Measurements from ENCODE around the gene ZSWIM3.
"Not testable (repeated sequence)": the region's sequence is repeated elsewhere in the genome, so short reads cannot be mapped to it uniquely, and the experiment has no call there.

The ZSWIM3 gene

DNA sequence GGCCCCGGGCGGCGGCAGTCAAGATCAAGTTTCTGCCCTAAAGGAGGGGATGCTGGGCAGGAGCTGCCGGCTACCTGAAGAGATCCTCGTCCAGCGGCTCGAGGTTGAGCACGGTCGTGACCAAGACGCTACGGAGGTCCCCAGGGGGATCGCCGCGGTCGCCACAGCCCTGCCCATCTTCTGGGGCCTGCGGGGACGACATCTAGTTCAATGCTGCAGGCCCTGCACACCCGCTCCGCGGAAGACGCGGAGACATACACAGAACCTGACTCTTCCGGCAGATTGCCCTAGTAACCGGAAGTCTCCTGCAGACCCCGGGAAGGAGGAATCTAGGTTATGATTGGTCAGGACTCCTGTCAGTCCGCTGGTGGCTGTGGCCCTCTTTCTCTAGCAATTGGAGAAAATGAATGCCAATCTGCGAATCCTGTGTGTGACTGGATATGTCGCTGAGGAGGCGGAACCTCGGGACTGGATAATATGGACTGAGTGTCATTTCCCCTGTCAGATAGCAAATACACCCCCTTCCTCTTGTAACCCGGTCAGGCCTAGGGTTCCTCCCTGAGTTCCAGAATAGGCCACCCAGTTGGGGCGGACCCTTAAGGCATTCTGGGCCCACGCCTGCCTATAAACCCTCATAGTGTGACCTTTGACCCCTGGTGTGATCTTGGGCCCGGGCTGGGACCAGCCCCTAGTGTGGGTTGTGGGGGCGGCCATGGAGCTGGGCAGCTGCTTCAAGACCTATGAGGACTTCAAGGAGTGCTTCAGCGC lies at the start of gene ZSWIM3, which contains the start of gene ACOT8:
ZSWIM3 (plus strand) TSS at position 501 of the 768 bp plus-strand sequence; CDS start at position 713, 212 bp downstream.
ACOT8 (minus strand) TSS at position 279 of the 768 bp plus-strand sequence; CDS start at position 202, 77 bp downstream.
- DNase-seq, result peak; percentile 99

DNA sequence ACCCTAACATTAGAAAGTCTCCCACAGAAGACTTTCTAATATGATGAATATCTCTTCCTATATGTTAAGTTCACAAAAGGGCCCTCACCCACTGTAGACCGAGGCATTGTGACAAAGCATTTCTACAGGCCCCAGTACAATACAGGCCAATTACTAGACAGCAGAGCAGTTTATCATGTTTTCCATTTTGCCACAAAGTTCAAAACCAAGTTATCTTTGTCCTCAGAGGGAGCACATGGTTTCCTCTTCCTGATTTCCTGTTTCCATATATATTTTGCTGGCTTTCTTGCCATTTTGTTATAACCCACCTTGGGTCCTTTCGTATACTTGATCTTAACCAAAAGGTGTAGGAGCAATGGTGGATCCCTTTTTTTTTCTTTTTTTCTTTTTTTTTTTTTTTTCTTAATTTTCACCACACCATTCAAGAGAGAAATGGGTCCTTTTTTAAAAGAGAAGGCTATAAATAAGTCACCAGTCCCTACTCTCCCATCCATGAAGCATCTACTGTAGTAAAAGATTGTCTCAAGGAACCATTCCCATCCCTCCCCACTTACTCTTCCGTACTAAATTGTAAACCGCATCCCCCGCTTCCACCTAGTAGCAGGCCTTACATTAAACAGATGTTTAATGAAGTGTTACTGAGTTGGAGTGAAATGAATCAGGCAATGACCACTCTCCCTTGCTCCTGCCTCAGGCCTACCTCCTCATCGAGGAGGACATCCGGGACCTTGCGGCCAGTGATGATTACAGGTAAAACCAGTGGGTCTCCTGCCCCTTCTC lies 47.0 kb upstream of the ZSWIM3 start:
- no peak for DNase-seq

DNA sequence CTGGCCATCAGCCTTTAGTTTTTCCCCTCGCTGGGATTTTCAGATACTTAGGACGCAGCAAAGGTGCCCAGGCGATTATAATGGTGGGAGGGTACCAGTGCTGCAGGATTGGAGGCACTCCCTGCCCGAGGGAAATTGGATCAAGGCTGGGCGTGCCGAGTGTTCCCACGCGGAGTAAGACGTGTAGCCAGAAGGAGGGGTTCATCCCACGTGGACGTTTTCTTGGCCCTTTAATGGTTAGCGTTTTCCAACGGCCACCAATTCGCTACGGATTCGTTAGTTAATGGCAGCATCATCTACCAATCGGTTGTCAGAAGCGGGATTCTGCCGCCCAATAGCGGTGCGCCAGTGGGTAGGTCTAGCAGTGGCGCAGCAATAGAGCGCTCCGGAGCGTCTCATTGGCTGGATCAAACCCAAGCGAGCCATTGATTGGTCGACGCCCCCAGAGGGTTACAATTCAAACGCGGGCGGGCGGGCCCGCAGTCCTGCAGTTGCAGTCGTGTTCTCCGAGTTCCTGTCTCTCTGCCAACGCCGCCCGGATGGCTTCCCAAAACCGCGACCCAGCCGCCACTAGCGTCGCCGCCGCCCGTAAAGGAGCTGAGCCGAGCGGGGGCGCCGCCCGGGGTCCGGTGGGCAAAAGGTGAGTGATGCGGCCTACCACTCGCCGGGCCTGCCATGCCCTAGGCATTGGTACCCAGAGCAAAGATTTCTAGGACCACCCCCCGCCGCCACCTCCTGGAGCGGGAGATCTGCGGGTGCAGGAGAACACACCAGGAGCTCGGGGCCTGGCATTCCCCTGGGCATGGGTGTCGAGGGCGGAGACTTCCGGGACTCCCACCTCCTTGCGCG lies 45.0 kb upstream of the ZSWIM3 start, which contains the start of gene UBE2C:
UBE2C (plus strand) TSS at position 488 of the 849 bp plus-strand sequence; CDS start at position 540, 52 bp downstream.
- peak; percentile 99 for DNase-seq

DNA sequence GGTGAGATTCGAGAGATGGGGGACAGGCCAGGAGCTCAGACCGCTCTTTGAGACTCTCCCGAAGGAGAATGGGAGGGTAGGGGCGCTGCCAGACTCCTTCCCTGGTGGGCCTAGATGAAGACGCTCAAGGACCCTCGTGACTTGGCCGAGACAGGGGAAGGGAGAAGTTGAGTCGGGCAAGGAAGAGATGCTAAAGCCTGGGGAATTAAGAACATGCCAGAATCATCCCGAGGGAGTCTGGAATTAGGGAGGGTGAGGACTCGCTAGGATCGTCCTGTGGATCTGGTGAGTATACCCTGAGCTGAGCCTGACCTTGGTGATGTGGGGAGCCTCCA lies 44.4 kb upstream of the ZSWIM3 start:
- DNase-seq, result no peak

DNA sequence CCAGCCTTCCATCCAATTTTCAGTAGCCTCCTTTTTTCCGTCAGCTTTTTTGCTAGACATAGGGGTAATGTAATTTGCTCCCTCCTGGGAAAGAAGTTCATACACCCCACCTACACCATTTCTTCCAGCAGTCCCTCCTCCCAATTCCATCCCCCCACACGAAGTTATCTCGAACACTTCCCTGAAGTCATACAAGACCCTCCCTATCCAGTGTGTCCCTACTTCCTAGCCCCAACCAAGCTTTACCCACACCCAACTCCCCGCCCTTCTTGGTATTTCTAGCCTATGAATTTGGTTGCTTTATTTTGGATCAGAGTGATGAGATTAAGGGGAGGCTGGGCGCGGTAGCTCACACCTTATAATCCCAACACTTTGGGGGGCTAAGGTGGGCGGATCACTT lies 43.9 kb upstream of the ZSWIM3 start:
- no peak for DNase-seq

DNA sequence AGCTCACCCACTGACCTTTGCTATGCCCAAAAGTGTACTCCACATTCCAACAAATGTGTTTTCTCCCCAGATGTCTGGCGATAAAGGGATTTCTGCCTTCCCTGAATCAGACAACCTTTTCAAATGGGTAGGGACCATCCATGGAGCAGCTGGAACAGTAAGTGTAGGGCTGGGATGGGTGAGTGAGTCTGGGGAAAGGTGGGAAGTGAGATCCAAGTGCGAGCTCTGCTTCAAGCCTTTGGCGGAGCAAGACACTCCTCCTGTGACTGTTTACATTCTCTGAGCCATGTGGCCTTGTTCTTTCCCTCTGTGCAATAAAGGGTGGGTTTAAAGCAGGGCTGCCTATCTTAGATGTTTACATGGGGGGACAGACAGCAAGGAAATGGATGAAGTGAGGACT lies 43.1 kb upstream of the ZSWIM3 start:
- no peak for DNase-seq

DNA sequence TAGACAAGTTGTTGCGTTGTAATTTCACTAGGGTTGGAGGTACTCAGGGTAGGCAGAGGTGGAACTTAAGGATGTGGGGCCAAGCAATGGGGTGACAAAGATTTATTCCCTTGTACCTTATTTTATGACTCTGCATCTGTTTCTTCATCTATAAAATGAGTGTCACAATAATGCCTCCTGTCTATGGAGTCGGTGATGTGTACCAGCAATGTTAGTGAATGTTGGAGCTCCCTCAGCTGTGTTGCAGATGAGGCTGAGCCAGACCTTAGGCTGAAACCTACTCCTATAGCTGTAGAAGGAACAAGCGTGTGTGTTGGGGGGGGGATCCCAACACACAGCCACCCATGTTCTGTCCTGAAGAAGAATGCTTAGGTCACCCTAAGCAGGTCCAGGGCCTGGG lies 40.5 kb upstream of the ZSWIM3 start:
- no peak for DNase-seq

DNA sequence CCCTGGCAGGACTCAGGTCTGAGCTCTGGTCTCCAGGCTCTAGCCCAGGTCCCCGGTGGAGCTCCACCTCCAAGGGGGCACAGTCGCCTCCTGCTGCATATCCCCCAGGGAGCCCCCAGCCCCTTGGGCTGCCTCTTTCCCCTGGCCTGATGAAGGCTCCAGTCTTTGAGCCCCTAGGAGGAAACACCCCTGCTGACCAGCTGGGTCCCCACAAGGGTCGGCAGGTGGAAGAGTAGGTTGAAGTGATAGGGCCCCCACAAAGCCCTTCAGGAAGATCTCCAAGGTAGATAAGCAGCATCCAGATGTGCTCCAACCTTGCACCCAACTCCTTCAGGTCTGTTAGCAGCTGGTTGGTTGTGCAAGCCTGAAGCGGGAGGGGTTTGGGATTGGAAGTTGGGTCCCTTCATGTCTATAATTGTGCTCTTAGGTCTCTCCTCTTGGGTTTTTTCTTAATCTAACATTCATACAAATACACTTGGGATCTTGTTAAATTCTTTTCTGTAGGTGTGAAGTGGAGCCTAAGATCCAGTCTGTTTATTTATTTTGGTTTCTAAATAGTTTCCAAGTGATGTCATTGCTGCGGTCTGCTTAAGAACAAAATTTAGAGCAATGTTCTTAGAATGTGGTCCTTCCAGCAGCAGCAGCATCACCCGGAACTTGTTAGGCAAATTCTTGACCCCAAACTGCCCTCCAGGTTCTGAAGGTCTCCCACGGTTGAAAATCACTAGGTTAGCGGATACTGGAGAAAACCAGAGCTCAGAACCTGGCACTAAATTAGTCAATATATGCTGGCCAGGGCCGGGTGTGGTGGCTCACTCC lies 39.8 kb upstream of the ZSWIM3 start:
- DNase-seq, result no peak

DNA sequence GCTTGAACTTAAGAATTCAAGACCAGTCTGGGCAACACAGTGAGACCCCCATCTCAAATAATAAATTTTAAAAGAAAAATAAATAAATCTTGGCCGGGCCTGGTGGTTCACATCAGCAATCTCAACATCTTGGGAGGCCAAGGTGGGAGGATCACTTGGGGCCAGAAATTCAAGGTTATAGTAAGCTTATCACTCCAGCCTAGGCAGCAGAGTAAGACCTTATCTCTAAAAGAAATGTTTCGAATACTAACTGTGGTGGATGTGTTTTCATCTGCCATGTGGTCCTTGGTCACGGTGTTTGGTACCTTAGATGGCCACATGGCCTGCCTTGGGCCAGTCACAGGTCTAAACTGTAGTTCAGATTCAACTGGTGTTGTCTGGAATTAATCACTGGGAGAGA lies 39.2 kb upstream of the ZSWIM3 start:
- no peak for DNase-seq

DNA sequence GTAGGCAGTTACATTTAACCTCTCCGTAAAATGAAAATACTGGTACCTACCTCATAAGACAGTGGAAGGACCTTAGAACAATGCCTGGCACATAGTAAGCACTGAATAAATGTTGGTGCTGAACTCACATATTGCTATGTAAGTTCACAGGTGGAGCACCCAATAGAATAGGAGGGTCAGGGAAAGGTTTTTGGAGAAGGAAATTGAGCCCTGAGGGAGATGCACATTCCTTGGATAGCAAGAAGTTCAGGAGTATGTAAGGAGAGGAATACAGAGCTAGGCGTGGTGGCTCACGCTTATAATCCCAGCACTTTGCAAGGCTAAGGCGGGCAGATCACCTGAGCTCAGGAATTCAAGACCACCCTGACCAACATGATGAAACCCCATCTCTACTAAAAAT lies 37.9 kb upstream of the ZSWIM3 start:
- no peak for DNase-seq

DNA sequence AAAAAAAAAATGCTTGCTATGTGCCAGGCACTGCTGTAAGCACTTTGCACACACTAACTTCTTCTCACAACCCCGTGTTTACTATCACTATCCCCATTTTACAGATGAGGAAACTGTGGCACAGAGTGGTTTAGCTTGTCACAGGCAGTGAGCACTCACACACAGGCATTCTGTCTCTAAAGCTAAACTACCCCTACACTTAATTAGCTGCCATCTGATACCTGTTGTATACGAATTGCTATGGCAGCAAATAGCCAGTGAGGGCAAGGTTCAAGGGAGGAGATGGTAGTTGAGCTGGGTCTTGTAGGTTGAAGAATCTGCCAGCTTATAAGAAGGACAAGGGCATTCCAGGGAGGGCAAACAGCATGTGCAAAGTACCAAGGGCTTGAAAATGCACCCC lies 35.5 kb upstream of the ZSWIM3 start:
- DNase-seq, result no peak

DNA sequence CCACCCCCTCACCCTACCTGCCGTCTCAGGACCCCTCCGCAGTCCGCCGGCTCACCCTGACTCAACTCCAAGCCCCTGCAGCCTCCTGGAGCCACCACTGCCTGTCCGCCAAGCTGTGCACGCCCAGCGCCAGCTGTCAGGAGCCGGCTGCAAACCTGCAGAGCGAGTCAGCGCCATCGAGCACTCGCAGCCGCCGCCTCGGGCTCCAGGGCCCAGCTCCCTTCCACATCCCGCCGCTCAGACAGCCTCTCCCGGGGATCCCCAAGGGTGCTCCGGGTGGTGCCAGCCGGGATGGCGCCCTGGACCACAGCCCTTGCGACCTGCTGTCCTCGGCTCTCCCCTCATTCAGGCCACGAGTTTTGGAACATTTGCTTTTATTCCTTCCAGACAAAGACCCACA lies 34.6 kb upstream of the ZSWIM3 start:
- DNase-seq, result peak; percentile 5

DNA sequence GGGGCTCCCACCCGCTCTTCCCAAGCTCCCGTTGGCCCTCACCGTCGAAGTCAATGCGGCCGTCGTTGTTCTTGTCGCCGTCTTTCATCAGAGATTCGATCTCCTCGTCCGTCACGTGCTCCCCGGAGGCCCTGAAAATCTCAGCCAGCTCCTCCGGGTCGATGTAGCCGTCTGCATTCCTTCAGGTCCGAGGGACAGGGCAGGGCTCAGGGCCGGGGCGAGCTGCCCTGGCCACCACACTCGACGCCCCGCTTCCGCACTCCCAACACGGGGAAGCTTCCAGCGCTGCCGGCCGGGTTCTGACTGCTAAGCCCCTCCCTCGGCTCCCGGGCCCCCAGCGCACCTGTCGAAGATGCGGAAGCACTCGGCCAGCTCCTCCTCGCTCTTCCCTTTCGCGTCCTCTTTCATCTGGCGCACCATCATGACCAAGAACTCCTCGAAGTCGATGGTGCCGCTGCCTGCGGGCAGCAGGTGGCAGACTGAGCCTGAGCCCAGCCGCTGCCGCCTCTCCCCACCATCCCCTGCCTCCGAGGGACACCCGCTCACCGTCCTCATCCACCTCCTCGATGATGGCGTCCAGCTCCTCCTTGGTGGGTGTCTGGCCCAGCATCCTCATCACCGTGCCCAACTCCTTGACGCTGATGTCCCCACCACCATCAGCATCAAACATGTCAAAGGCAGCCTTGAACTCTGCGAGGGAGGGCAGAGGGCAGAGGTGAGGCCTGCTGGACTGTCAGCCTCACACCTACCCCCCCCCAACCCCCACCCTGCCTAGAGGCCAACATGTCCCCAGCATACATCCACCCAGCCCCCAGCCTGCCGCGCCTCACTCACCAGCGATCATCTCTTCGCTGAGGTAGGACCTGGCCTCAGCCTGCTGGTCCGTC lies 33.2 kb upstream of the ZSWIM3 start:
- no peak for DNase-seq

DNA sequence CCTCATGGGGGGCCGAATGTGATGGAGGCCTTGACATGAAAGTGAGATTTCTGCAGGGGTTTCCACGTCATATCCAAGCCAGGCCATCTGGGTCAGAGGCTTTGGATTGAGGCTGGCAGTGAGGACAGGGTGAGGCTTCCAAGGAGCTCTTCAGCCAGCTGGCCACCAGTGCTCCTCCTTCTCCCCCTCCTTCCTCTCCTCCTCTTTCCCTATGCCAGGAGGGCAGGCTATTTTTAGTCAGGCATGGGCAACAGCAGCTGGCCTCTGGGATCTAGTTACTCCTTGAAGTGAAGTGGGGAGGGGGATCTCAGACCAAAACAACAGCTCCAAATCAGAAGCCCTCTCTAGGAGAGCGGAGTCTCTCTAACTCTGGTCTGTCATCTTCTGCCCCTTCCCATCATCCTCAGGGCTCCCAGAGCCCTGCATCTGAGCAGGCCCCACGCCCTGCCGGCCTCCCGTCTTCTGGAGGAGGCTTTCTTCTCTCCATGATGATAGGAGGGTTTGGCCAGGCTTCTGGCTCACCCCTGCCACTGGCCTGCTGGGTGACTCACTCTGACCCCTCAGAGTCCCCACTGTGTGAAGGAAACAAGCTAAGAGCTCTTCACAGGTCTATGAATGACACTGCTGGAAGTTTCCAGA lies 30.9 kb upstream of the ZSWIM3 start:
- peak; percentile 3 for DNase-seq

DNA sequence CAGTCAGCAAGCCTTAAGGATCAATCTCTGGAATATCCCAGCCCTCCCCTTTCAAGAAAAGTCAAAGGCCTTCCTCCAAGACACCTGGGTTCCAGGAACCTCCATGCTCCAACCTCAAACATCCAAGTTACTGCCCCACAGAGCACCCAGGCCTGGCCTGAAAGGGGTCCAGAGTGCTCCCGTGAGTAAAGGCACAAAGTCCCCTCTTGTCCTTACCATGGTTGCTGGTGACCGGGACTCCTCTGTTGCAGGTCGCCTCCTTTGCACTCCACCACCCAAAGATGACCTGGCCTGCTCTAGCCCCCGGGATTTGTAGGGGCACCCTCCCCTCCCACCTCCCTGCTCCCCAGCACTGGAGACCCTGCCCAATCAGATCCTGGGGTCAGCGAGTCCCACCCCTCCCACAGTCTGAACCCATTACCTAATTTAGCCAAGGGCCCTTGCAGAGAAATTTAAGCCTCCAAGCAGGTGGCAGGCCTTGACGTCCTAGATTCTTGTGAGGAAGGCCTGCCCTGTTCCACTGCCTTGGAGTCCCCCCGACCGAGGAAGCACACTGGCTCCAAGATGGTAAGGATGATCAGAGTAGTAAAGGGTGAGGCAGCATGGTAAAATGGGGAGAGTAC lies 30.3 kb upstream of the ZSWIM3 start, which contains the start of gene TNNC2:
TNNC2 (minus strand) TSS at position 283 of the 623 bp plus-strand sequence; CDS start at position 219, 64 bp downstream.
- DNase-seq, result no peak

DNA sequence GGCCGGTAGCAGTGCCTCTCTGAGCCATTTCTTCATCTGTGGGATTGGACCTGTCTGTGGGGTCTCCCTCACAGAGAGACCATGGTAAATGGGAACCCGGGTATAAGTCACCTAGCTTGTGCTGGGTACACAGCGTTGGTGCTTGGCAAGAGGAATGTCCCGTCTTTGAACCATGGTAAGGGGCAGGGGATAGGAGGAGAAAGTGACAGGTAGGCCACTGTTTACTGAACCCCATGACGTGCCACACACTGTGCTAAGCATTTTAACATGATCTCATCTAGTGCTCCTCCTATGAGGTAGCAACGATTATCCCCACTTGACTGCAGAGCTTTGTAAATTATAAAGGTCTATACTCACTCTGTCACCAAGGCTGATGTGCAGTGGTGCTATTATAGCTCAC lies 29.7 kb upstream of the ZSWIM3 start:
- no peak for DNase-seq

DNA sequence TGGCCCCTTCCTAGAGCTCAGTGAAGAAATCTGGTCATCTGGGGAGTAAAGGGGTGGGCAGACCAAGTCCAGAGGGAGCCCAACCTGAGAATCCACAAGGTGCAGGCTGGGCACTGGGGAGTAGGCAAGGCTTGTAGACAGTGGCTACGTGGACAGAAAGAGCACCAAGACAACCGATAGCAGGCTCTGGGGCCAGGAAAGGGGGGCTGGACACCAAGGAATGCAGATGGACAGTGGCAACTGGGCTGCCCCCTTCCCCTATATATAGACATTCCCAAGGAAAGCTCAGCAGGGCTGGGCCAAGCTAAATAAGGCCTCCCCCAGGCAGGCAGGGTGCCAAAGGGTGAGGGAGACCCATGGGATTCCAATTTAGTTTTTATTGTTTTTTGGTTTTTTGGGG lies 28.8 kb upstream of the ZSWIM3 start:
- DNase-seq, result no peak

DNA sequence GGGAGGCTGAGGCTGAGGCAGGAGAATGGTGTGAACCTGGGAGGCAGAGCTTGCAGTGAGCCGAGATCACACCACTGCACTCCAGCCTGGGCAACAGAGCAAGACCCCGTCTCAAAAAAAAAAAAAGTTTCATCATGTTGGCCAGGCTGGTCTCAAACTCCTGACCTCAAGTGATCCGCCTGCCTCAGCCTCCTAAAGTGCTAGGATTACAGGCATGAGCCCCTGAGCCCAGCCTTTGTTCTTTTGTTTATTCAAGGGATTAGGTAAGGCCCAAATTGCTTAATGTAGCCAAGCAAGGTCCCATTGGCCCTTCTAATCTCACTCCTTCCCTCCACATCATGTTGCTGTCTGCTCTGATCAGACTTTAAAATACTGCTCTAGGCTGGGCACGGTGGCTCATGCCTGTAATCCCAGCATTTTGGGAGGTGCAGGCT lies 27.7 kb upstream of the ZSWIM3 start:
- not testable (repeated sequence) for DNase-seq

DNA sequence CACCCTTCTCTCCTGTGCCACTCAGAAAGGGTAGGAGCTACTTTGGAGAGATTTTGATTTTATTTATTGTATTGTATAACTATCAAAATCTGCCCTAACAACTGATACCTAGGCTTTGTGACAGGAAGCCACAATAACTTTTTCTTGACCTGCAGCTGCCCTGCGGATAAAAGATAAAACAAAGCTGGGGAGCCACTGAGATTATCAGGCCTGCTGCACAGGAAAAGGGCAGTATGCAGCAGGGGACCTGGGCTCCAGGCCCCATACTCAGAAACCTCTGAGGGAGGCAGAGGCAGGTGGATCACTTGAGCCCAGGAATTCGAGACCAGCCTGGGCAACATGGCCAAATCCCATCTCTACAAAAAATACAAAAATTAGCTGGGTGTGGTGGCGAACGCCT lies 24.8 kb upstream of the ZSWIM3 start:
- DNase-seq, result no peak

Data from NCI-H446 treated with DMSO at 0.1 percent for 48 hours (cell line).